ENCODE measurements around the gene PARD3.
A peak's percentile ranks its signal among the peaks of the same experiment; 100 is the strongest.

The PARD3 gene

DNA sequence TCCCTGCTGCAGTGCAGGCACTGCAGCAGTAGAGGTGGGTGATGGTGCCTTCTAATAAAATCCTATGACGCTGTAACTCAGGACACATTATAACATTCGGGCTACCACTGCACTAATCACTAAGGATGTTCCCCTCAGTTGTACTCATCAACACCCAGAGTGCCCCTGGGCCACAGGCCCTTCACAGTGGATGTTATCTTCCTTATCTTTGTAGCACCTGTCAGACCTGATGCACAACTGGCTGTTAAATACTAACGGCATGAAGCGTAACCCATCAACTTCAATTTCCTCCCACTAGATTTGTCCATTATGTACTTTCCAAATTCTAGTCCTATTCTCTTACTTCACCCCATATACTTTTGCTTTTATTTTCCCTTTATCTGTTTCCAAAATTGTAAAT lies 66.3 kb downstream of the PARD3 start:
- ATAC-seq (ENCODE audit: low read depth) (no peak), DNase-seq (ENCODE audit: low spot score) (no peak)
- Histone ChIP-seq H3K27me3 (ENCODE audit: insufficient read depth, poor library complexity, severe bottlenecking) (no peaks in the 10 kb centered on the region), H3K4me1 (ENCODE audit: insufficient read depth, poor library complexity, severe bottlenecking) (peaks cover 32% of the 10 kb centered on the region), H3K27ac (ENCODE audit: poor library complexity, severe bottlenecking) (no peak overlapping the region), H3K4me3 (ENCODE audit: severe bottlenecking) (no peak overlapping the region), H3K9me3 (ENCODE audit: severe bottlenecking) (no peaks in the 10 kb centered on the region), H3K36me3 (ENCODE audit: low read depth) (no peaks in the 10 kb centered on the region)
- TF ChIP-seq, protein P1, sequence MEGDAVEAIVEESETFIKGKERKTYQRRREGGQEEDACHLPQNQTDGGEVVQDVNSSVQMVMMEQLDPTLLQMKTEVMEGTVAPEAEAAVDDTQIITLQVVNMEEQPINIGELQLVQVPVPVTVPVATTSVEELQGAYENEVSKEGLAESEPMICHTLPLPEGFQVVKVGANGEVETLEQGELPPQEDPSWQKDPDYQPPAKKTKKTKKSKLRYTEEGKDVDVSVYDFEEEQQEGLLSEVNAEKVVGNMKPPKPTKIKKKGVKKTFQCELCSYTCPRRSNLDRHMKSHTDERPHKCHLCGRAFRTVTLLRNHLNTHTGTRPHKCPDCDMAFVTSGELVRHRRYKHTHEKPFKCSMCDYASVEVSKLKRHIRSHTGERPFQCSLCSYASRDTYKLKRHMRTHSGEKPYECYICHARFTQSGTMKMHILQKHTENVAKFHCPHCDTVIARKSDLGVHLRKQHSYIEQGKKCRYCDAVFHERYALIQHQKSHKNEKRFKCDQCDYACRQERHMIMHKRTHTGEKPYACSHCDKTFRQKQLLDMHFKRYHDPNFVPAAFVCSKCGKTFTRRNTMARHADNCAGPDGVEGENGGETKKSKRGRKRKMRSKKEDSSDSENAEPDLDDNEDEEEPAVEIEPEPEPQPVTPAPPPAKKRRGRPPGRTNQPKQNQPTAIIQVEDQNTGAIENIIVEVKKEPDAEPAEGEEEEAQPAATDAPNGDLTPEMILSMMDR (IDR thresholded peaks at IDR 0.05; ENCODE audit: poor library complexity, severe bottlenecking) = no peak

DNA sequence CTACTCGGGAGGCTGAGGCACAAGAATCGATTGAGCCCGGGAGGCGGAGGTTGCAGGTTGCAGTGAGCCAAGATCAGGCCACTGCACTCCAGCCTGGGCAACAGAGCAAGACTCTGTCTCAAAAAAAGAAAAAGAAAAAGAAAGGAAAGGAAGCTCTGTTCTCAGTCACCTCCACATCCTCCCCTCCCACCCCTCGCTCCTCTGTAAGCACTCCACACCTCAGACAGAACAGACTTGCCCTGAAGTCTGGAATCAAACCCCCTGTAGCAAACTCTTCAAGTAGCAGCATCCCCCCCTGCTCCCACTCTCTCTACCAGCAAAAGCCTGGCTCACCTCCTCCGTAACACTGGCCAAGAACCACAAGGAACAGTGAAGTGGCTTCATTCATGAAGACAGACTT lies 66.7 kb downstream of the PARD3 start:
- ATAC-seq (ENCODE audit: low read depth) (no peak), DNase-seq (ENCODE audit: low spot score) (no peak)
- TF ChIP-seq, protein P1 (IDR thresholded peaks at IDR 0.05; ENCODE audit: poor library complexity, severe bottlenecking) = no peak
- Histone ChIP-seq H3K27ac (ENCODE audit: poor library complexity, severe bottlenecking) (no peak overlapping the region), H3K4me3 (ENCODE audit: severe bottlenecking) (no peak overlapping the region), H3K9me3 (ENCODE audit: severe bottlenecking) (no peaks in the 10 kb centered on the region), H3K27me3 (ENCODE audit: insufficient read depth, poor library complexity, severe bottlenecking) (no peaks in the 10 kb centered on the region), H3K36me3 (ENCODE audit: low read depth) (no peaks in the 10 kb centered on the region), H3K4me1 (ENCODE audit: insufficient read depth, poor library complexity, severe bottlenecking) (peaks cover 36% of the 10 kb centered on the region)

DNA sequence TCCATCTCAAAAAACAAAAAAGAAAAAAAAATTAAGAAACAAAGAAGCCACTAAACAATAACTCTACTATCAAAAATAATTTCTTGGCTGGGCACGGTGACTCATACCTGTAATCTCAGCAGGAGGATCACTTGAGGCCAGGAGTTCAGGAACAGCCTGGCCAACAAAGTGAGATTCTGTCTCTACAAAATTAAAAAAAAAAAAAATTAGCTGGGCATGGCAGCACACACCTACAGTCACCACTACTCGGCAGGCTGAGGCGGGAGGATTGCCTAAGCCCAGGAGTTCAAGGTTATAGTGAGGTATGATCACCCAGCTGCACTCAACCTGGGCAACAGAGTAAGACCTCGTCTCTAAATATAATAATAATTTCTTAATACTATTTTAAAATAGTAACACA lies 69.0 kb downstream of the PARD3 start:
- Histone ChIP-seq H3K4me3 (ENCODE audit: severe bottlenecking) (no peak overlapping the region), H3K27me3 (ENCODE audit: insufficient read depth, poor library complexity, severe bottlenecking) (no peaks in the 10 kb centered on the region), H3K36me3 (ENCODE audit: low read depth) (no peaks in the 10 kb centered on the region), H3K9me3 (ENCODE audit: severe bottlenecking) (no peaks in the 10 kb centered on the region), H3K4me1 (ENCODE audit: insufficient read depth, poor library complexity, severe bottlenecking) (peaks cover 43% of the 10 kb centered on the region), H3K27ac (ENCODE audit: poor library complexity, severe bottlenecking) (peak overlapping the region; percentile 3)
- ATAC-seq (ENCODE audit: low read depth) (no peak; the same call in 2 of the 3 replicates), DNase-seq (ENCODE audit: low spot score) (no peak)
- TF ChIP-seq, protein P1 (IDR thresholded peaks at IDR 0.05; ENCODE audit: poor library complexity, severe bottlenecking) = no peak

DNA sequence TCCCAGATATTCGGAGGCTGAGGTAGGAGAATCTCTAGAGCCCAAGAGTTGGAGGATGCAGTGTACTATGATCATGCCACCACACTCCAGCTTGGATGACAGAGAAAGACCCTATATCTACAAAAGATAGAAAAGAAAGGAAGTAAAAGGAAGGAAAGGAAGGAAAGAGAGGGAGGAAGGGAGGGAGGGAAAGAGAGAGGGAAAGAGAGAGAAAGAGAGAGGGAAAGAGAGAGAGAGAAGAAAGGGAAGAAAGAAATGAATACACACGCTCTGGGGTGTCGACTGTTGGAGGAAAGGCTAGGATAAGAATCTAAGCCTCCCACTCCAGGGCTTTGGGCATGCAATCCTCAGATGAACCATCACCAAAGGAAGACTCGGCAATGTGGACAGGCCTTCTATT lies 69.9 kb downstream of the PARD3 start:
- Histone ChIP-seq H3K27ac (ENCODE audit: poor library complexity, severe bottlenecking) (no peak overlapping the region), H3K4me1 (ENCODE audit: insufficient read depth, poor library complexity, severe bottlenecking) (peaks cover 50% of the 10 kb centered on the region), H3K36me3 (ENCODE audit: low read depth) (no peaks in the 10 kb centered on the region), H3K9me3 (ENCODE audit: severe bottlenecking) (no peaks in the 10 kb centered on the region), H3K27me3 (ENCODE audit: insufficient read depth, poor library complexity, severe bottlenecking) (no peaks in the 10 kb centered on the region), H3K4me3 (ENCODE audit: severe bottlenecking) (no peak overlapping the region)
- ATAC-seq (ENCODE audit: low read depth) = no peak
- no peak for DNase-seq (ENCODE audit: low spot score)
- TF ChIP-seq, protein P1 (IDR thresholded peaks at IDR 0.05; ENCODE audit: poor library complexity, severe bottlenecking) = no peak

DNA sequence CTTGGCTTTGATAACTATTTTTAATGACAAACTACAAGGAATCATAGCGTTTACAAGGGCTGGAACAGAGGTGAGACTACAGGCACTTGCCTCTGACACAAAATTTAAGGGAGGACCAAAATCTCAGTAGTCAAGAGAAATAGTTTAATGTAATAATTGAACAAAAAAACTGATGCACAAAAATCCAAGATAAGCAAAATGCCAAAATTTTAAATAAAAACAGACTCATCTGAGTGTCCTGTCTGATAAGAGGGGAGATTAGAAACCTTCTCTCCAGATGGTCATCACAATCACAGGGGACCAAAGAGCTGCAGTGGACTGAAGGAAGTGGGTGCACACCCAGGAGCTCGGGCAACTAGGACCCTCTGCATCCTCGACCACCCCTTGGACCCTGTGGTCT lies 70.5 kb downstream of the PARD3 start:
- H3K4me3 ChIP-seq (ENCODE audit: severe bottlenecking) = no peak overlapping the region
- H3K9me3 ChIP-seq (ENCODE audit: severe bottlenecking) = no peaks in the 10 kb centered on the region
- no peaks in the 10 kb centered on the region for H3K27me3 ChIP-seq (ENCODE audit: insufficient read depth, poor library complexity, severe bottlenecking)
- H3K27ac ChIP-seq (ENCODE audit: poor library complexity, severe bottlenecking) = peak overlapping the region; percentile 56
- DNase-seq (ENCODE audit: low spot score) (no peak), ATAC-seq (ENCODE audit: low read depth) (no peak)
- no peaks in the 10 kb centered on the region for H3K36me3 ChIP-seq (ENCODE audit: low read depth)
- TF ChIP-seq, protein P1 (IDR thresholded peaks at IDR 0.05; ENCODE audit: poor library complexity, severe bottlenecking) = no peak
- peaks cover 56% of the 10 kb centered on the region for H3K4me1 ChIP-seq (ENCODE audit: insufficient read depth, poor library complexity, severe bottlenecking)
